Ascending aorta (tissue), 2 donors: ENCODE data around the gene DNAAF1. TPM values are rescaled to one million over a fixed set of nuclear protein-coding genes. Genes with fewer than 3 reads are reported as not detected.

Source experiments
- DNase-seq, 2 donors: peaks; one replicate each; pipeline ENCODE4 v3.0.0-alpha.2; 2019; ENCODE audit warnings: low spot score in 2 of 2
- H3K27ac ChIP-seq, 2 donors: fragments of 200-600 bp; sonication (generic); one replicate each; pipeline ENCODE4 v1.5.1; 2016 to 2017; ENCODE audit warnings: mild to moderate bottlenecking in 1 of 2
- H3K27me3 ChIP-seq: fragments of 200-600 bp; sonication (generic); one replicate; pipeline ENCODE4 v1.5.1; 2017
- H3K36me3 ChIP-seq, 2 donors: fragments of 200-600 bp; sonication (generic); one replicate each; pipeline ENCODE4 v1.5.1; 2016
- H3K4me1 ChIP-seq, 2 donors: fragments of 200-600 bp; sonication (generic); one replicate each; pipeline ENCODE4 v1.5.1; 2016 to 2017; ENCODE audit warnings: mild to moderate bottlenecking in 1 of 2
- H3K4me3 ChIP-seq, 2 donors: fragments of 200-600 bp; sonication (generic); one replicate each; pipeline ENCODE4 v1.5.1; 2016 to 2017; ENCODE audit warnings: mild to moderate bottlenecking in 1 of 2
- H3K9me3 ChIP-seq, 2 donors: fragments of 200-600 bp; sonication (generic); one replicate each; pipeline ENCODE4 v1.5.1; 2016
- intact Hi-C: fragments of 100-400 bp; cut with DNase I; formaldehyde crosslinking; loops from one replicate; pipeline ENCODE4 v1.15.1; 2023
- total RNA-seq: library from RNA; depleted of rRNA; stranded (reverse); fragments of >200 nt; gene quantifications from one replicate; pipeline ENCODE4 v1.1.0, GENCODE V29; 2016
- TF ChIP-seq, protein P1 (sequence below), 3 experiments: fragments of 200-600 bp in 2 of 3; fragments of 450-650 bp in 1 of 3; sonication (generic) in 2 of 3; IDR thresholded peaks; one replicate each; pipeline ENCODE4 v1.5.1; 2016 to 2019; ENCODE audit warnings: antibody characterized with exemption in 3 of 3, mild to moderate bottlenecking in 1 of 3, moderate library complexity in 1 of 3

Gene DNAAF1
- total RNA-seq, 1 donor from 2014 or later: not detected

DNA sequence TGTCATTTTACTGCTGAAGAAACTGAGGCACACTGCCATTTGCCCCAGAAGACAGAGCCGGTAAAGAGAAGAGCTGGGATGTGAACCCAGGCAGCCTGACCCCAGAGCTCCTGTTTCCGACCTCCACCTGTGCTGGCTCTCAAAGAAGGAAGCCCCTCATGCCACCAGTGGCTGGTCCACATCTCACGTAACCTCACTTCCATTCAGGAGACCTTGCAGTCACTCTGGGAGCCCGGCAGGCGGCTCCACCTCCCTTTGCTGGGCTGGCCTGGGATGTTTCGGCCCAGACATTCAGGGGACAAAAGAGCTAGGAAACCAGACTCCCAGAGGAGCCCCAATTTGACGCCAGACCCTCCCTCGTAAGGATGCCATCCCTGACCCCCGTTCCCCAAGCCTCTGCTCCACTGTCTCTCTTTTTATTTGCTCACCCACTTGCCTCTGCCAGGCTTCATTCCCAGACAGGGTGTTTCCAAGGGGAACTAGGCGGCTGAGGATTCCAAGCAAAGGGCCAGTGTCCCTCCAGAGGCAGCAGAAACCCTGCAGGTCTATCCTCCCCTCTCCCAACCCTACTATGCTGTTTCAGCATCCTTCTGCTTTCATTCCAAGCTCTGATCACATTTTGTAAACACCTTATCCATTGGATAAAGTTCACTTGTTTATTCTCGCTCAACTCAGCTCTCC, 38.9 kb downstream of the DNAAF1 start:
- intact Hi-C loops: loop anchor here (10.0 kb wide), 1 partner anchor 259 kb away; no protein-coding TSS in a partner anchor
- peaks cover 5 to 10% of the 10 kb centered on the region in 2 donors for H3K4me1 ChIP-seq
- H3K9me3 ChIP-seq: no peaks in the 10 kb centered on the region
- TF ChIP-seq, protein P1, sequence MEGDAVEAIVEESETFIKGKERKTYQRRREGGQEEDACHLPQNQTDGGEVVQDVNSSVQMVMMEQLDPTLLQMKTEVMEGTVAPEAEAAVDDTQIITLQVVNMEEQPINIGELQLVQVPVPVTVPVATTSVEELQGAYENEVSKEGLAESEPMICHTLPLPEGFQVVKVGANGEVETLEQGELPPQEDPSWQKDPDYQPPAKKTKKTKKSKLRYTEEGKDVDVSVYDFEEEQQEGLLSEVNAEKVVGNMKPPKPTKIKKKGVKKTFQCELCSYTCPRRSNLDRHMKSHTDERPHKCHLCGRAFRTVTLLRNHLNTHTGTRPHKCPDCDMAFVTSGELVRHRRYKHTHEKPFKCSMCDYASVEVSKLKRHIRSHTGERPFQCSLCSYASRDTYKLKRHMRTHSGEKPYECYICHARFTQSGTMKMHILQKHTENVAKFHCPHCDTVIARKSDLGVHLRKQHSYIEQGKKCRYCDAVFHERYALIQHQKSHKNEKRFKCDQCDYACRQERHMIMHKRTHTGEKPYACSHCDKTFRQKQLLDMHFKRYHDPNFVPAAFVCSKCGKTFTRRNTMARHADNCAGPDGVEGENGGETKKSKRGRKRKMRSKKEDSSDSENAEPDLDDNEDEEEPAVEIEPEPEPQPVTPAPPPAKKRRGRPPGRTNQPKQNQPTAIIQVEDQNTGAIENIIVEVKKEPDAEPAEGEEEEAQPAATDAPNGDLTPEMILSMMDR (IDR thresholded peaks at IDR 0.05): no peak
- H3K36me3 ChIP-seq: peaks cover 54 to 57% of the 10 kb centered on the region in 2 donors
- peak overlapping the region in 1 of 2 donors; percentile 28 for H3K27ac ChIP-seq
- no peaks in the 10 kb centered on the region for H3K27me3 ChIP-seq
- H3K4me3 ChIP-seq: no peak overlapping the region
- DNase-seq: no peak

DNA sequence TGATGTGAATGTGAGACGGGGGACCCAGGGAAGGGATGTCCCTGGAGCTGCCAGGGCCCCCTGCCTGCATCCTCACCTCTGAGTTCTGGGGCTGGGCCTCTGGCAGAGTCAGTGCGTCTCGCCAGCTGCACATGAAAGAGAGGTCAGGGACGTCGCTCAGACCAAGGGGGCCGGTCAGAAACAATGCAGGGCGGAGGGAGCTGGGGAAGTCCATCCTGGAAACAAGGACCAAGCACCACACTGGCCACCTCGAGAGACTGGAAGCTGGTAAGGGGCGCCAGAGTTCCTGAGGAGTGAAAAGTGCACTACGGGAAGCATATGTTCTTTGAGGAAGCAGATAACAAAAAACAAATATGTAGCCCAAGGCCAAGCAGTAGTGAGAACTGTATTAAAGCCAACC, 39.7 kb downstream of the DNAAF1 start:
- peaks cover 47 to 50% of the 10 kb centered on the region in 2 donors for H3K36me3 ChIP-seq
- peak overlapping the region in 1 of 2 donors; percentile 28 for H3K27ac ChIP-seq
- peaks cover 5 to 10% of the 10 kb centered on the region in 2 donors for H3K4me1 ChIP-seq
- no peak overlapping the region for H3K4me3 ChIP-seq
- DNase-seq: no peak
- intact Hi-C loops: loop anchor here (10.0 kb wide), 1 partner anchor 260 kb away; no protein-coding TSS in a partner anchor
- H3K9me3 ChIP-seq: no peaks in the 10 kb centered on the region
- TF ChIP-seq, protein P1 (IDR thresholded peaks at IDR 0.05): no peak
- no peaks in the 10 kb centered on the region for H3K27me3 ChIP-seq

DNA sequence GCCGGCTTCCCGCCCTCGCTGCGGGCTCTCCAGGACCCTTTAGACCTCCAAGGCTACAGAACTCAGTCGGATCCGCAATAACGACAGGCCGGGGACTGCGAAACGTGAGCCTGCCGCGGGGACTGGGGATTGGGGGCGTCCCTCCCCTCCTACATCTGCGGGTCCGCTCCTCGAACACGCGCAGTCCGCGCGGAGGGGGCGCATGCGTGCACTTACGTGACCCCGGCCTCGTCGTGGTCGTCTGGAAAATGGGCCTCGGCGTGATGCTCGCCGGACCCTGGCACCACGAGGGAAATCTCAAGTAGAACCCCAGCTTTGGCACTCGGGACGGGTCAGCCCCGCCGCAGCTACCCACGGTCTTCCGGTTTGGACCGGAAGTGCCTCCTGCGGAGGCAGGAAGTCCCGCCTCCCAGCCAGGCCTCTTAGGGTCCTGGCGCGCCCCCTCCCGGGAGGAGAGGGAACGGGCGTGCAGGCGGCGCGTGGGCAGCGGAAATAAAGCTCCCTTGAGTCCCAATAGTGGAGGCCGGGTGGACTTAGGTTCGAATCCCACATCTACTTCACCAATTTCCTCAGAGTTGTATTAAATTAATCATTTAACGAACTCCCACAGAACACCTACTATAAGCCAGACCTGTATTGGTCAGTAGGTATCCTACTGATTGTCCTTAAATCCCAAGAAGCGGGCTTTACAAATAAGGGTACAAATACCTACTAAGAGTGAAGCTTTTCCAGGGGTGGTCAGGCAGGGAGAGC, 41.8 kb downstream of the DNAAF1 start, which contains the start of gene TAF1C:
Gene TAF1C (minus strand): TSS at position 373 of the 753 bp plus-strand sequence. CDS start 2,069 bp downstream, outside the sequence.
- Histone ChIP-seq H3K27me3 (no peaks in the 10 kb centered on the region), H3K4me1 (peaks cover 5 to 10% of the 10 kb centered on the region in 2 donors), H3K27ac (peak within 1 kb of the TSS; percentile 67 to 82), H3K9me3 (no peaks in the 10 kb centered on the region), H3K4me3 (peak within 1 kb of the TSS; percentile 93 to 96), H3K36me3 (peaks cover 27 to 29% of the 10 kb centered on the region in 2 donors)
- intact Hi-C loops: loop anchor here (1.0 to 10.0 kb wide), 6 partner anchors 42 to 262 kb away; partner anchors contain the start of genes DNAAF1, HSDL1 and MBTPS1
- TF ChIP-seq, protein P1 (IDR thresholded peaks at IDR 0.05): peak; percentile 89 to 99 (median 98)
- DNase-seq: peak; percentile 71 to 97

DNA sequence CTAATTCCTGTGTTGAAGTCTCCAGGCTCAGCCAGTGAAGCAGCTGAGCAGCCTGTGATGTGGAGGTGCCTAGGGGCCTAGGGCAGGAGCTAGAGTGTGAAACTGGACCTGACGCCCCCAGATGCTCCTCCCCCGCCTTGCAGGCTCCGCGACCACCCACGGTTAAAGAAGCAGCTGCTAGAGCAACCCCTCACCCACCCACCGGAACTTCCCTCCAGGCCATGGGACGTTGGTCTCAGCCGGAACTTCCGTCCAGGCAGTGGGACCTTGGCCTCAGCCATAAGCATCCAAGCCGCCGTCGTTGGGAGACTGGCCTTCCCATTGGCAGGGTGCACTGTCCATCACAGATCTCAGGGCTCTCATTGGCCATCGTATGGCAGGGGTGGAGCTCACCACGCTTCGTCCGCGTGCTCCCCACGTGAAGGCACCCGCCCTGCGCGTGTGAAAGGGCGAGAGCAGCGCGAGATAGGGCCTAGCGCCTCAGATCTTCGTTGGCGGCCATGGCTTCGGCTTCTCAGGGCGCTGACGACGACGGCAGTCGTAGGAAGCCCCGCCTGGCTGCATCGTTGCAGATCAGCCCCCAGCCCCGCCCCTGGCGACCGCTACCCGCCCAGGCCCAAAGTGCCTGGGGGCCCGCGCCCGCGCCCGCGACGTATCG, 45.8 kb downstream of the DNAAF1 start, which contains the start of gene ADAD2:
Gene ADAD2 (plus strand): TSS at position 427 of the 658 bp plus-strand sequence. CDS start 74 bp downstream, at position 501.
- TF ChIP-seq, protein P1 (IDR thresholded peaks at IDR 0.05): no peak
- peaks cover 5% of the 10 kb centered on the region for H3K27me3 ChIP-seq
- no peak within 1 kb of the TSS for H3K27ac ChIP-seq
- H3K4me3 ChIP-seq: no peak within 1 kb of the TSS
- H3K4me1 ChIP-seq: peaks cover 3 to 4% of the 10 kb centered on the region in 2 donors
- intact Hi-C loops: no loop called here
- H3K36me3 ChIP-seq: no peaks in the 10 kb centered on the region
- no peak for DNase-seq
- H3K9me3 ChIP-seq: no peaks in the 10 kb centered on the region

- TF ChIP-seq, protein P1 (IDR thresholded peaks at IDR 0.05): no peak
- no peaks in the 10 kb centered on the region for H3K9me3 ChIP-seq
- intact Hi-C loops: no loop called here
- H3K4me1 ChIP-seq: no peaks in the 10 kb centered on the region
- no peak for DNase-seq
- no peaks in the 10 kb centered on the region for H3K36me3 ChIP-seq
- H3K27ac ChIP-seq: no peak overlapping the region
- peaks cover 5% of the 10 kb centered on the region for H3K27me3 ChIP-seq
- no peak overlapping the region for H3K4me3 ChIP-seq
Measured at GRCh38 chr16:84191466-84191865, 46.4 kb downstream of the DNAAF1 start.
